Measurements from ENCODE around the gene CHIT1.

DNA sequence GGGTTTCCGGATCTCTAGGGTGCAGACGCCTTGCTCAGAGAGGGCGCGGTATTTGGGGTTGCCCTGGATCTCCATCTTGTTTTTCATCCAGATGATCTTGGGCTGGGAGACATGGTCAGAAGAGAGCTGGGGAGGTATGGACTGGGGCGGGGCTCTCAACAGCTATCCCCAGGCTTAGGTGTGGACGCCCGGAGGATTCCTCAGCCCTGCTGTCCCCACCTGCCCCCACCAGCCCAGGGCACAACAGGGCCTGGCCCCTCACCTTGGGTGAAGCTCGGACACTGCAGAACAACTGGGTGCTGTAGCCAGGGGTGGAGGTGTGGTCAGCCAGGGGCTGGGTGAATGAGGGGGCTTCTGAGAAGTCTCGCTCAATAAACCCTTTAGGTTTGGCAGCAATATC is 60.5 kb downstream of the CHIT1 start:
- TF ChIP-seq, protein P1, sequence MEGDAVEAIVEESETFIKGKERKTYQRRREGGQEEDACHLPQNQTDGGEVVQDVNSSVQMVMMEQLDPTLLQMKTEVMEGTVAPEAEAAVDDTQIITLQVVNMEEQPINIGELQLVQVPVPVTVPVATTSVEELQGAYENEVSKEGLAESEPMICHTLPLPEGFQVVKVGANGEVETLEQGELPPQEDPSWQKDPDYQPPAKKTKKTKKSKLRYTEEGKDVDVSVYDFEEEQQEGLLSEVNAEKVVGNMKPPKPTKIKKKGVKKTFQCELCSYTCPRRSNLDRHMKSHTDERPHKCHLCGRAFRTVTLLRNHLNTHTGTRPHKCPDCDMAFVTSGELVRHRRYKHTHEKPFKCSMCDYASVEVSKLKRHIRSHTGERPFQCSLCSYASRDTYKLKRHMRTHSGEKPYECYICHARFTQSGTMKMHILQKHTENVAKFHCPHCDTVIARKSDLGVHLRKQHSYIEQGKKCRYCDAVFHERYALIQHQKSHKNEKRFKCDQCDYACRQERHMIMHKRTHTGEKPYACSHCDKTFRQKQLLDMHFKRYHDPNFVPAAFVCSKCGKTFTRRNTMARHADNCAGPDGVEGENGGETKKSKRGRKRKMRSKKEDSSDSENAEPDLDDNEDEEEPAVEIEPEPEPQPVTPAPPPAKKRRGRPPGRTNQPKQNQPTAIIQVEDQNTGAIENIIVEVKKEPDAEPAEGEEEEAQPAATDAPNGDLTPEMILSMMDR (conservative IDR thresholded peaks at IDR 0.05; ENCODE audit: low read length): no peak
- TF ChIP-seq EZH2phosphoT487 (IDR thresholded peaks at IDR 0.05; ENCODE audit: borderline replicate concordance, low read depth, low read length): no peak

All from OCI-LY7 (cell line).